GM19238 (cell line): ENCODE data around the gene FIG4.
"Not testable (repeated sequence)": the region's sequence is repeated elsewhere in the genome, so short reads cannot be mapped to it uniquely, and the experiment has no call there.

Experiments used
- DNase-seq: peaks from one replicate; pipeline ENCODE4 v3.0.0; 2011; ENCODE audit warnings: low spot score; ENCODE audit not compliant: insufficient read length

The FIG4 gene

DNA sequence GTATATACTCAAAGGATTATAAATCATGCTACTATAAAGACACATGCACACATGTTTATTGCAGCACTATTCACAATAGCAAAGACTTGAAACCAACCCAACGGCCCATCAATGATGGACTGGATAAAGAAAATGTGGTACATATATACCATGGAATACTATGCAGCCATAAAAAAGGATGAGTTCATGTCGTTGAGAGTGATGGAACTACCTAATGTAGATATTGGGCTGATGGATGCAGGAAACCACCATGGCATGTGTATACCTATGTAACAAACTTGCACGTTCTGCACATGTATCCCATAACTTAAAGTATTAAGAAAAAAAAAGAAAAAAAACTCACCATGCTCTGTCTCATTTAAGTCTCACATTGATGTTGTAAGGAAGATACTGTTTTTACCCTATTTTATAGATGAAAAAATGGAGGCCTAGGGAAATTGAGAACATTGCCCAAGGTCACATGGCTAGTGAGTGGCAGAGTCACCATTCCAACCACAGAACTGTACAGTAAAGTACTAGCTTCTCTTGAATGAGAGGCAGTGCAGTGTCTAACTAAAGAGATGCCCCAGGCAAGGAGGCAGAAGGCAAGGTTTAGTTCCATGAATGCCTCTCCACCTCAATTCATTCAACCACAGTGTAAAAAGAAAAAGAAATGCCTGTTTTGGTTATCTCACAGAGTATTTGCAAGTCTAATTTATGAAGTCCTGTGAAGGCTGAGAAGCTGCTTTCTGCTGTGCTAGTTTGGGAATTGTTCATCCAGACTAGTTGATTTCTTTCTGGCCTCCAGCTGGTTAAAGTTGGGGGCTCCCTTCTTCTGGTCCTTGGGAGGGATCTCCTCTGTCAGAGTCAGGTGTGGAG lies 68.2 kb downstream of the FIG4 start:
- no peak for DNase-seq

DNA sequence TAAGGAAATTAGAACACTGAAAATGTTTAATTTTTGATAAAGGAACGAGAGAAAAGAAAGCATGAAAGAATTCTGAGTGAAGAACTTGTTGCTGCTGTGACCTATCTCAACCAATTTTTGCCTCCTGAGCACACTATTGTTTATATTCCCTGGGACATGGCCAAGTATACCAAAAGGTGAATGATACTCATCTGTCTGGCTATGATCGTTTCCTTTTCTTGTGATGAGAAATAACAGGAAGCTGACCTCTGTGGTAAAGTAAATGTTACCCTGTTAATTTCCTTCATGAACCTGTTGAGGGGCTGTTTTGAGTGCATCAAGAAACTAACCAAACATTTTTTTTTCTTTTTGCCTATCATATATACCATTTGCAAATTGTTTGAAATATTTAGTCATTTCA lies 69.1 kb downstream of the FIG4 start:
- DNase-seq: no peak

DNA sequence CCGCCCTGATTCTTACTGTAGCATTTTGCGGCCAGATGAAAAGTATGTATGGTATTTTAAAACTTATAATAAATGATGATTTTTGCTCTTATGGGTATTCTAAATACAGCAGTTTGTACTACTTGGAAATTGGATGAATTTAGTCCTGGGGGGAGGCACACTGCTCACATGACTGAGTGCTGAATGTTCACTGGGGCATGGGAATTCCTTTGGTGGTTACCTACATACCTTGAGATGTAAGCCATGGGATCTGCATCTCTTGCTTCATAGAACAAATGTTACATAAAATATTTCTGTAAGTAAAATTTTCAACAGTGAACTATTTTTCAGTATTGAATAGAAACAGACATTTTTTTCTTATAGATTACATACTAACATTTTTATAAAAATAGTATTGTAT lies 71.1 kb downstream of the FIG4 start:
- DNase-seq: no peak

DNA sequence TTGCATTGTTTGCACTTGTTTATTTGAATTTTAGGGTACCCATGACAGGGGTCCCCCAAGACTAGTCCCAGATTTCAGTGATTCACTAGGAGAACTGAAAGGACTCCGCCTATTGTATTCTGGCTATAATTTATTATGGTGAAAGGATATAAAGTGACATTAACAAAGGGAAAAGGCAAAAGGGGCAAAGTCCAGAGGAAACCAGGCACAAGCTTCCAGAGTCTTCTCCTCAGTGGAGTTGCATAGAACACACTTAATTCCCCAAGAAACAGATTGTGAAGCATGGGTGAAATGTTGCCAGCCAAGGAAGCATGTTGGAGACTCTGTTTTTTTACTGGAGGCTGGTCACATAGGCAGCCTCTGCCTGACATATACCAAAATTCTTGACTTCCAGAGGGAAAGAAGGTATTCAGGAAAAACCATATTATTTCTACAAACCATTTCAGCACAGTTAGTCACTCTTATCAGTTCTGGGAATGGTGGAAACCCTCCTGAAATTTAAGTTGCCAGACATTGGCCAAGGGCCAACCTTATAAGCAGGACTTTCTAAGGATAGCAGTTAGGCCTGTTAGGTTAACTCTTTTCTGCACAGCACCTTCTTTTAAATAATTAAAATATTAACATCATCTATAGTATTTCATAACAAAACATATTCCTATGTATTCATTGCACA lies 71.8 kb downstream of the FIG4 start:
- no peak for DNase-seq

DNA sequence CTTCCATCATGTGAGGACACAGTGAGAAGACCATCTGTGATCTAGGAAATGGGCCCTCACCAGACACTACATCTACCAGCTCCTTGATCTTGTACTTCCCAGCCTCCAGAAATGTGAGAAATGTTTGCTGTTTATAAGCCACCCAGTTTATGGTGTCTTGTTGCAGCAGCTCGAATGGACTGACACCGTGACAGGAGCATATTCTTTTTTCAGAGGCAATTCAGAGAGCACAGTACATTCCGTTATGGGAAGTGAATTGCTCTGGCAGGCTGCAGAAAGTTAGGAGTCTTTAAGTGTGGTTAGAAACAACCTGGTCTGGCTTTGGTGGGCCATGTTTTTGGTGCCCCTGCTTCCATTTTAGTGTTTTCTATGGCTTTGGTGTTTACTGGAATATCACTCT lies 75.1 kb downstream of the FIG4 start:
- no peak for DNase-seq

DNA sequence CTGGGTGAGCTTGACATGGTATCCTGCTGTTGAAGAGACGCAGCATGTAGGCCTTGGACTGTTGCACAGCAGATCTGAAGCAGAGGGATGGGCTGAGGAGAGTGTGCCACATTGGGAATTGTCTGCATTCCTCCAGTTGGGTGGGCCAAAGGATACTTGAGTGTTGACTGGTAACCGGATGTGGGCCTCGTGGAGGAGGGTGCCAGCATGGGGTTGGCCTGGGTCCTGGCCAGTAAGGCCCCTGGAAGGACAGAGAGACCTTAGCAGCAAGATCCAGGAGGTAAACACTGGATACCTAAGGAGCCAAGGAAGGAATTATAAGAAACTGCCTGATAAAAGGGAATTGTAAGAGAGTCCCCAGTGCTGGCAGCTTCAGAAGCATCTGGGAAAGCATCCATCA lies 76.9 kb downstream of the FIG4 start:
- DNase-seq: no peak

DNA sequence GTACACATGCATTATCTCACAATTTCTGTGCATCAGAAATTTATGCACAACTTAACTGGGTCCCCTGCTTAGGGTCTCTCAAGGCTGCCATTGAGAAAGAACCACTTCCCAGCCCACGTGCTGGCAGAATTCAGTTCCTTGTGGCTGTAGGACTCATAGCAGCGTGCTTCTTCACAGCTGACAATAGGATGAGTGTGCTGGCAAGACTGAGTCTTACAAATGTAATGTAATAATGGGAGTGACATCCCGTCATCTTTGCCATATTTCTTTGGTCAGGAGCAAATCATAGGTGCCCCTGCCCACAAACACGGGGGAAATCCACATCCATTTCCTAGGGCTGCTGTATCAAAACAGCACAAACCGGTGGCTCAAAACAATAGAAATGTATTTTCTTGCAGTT lies 77.4 kb downstream of the FIG4 start:
- no peak for DNase-seq

DNA sequence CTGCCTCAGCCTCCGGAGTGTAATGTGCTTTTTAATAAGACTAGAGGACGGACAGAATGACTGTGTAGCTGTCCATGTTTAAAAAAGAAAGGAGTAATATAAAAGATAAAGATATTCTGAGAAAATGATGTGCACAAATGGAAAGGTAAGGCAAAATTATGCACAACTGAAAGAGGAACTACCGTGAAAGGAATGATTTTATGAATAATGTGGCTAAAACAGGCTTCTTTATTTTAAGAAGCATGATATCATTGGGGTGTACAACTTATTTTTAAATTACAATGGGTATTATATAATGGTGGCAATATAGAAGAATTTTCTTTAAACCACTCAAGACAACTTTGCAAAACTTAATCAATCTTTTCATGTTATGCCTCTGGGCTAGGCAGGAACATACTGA lies 78.1 kb downstream of the FIG4 start:
- DNase-seq: no peak

DNA sequence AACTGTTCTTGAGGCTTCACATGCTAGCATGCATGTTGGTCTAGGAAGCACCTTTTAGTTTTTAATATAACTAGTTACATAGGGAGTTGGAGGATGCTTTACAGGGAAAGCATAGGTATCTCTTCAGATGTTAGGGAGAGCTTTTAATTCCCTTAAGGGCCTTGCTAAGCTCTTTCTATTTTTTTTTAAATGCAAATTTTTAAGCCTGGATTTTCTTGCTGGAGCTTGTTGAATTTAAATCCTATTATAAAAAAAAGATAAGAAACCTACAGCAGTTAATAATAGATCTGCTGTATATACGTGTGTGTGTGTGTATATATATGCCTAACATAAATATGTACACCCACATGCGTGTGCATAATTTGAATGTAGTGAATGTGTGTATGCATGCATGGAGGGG lies 79.0 kb downstream of the FIG4 start:
- no peak for DNase-seq

DNA sequence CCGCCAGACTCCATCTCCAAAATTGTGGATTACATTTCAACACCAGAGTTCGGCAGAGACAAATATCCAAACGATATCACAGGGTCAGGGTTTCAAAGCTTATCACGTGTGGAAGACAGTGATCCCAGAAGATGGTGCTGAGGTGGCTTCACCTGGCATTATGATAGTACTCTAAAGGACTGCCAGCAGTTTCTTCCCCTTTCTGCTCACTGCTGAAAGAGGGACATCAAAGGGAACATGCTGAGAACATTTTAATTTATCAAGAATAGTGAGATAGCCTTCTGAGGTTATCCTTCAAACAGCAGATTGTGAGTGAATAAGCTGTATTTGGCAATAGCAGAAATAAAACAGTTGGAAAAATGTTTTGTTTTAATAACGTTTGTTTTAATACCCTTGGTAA lies 79.7 kb downstream of the FIG4 start:
- DNase-seq: no peak

DNA sequence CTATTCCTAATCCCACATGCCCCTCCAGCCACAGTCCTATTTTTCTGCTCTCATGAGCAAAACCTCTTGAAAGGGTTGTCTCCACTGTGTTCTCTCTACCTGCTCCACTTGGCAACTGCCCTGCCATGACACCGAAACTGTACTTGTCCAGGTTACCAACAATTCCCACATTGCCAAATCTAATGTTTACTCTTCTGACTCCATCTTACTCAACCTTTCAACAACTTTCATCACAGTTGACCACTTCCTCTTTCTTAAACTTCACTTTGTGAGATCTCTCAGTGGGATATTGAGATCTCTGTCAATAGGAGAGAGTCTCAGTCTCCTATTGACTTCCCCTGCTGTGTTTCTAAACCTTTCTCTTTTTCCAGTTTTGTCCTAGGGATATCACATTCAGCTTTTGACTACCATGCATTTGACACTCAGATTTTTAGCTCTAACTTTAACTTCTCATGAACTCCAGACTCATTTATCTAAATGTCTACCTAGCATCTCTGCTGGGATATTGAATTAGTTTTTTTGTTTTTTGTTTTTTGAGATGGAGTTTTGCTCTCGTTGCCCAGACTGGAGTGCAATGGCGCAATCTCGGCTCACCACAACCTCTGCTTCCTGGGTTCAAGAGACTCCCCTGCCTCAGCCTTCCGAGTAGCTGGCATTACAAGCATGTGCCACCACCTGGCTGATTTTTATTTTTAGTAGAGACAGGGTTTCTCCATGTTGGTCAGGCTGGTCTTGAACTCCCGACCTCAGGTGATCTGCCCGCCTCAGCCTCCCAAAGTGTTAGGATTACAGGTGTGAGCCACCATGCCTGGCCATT lies 81.1 kb downstream of the FIG4 start:
- not testable (repeated sequence) for DNase-seq

DNA sequence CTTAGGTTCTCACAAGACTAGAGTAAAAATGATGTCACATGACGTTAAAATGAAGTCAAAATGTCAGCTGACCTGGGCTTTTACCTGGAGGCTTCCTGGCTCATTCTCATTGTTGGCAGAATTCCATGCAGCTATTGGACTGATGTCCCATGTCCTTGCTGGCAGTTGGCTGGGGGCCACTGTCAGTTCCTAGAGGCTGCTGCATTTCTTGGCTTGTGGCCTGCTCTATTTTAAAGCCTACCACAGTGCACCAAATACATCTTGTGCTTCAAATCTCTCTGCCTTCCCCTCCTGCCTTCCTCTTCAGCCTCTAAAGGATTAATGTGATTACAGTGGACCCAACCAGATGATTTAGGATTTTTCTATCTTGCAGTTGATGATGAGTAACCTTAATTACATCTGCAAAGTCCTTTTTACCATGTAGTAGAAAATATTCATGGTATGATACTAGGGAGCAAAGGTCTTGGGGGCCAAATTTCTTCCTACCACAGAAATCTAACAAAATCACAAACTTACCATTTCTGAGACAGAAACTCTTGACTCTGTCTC lies 81.9 kb downstream of the FIG4 start:
- no peak for DNase-seq

DNA sequence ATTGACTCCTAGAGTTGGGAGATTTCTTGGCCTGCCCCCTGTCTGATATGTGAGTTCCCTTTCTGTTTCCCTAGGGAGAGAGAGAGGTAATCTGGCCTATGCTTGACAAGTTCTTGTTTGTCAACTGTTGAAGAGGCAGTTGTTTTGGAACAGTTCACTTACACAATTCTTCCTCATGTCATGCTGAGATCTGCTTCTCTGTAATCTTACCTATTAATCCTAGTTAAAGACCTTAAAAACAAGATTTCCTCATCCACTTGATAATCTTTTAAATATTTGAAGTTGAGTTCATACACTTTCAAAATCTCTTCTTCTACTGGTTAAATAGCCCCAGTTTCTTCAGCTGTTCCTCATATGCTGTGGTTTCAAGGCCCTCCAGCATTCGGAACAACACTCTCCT lies 89.9 kb downstream of the FIG4 start:
- DNase-seq: no peak

DNA sequence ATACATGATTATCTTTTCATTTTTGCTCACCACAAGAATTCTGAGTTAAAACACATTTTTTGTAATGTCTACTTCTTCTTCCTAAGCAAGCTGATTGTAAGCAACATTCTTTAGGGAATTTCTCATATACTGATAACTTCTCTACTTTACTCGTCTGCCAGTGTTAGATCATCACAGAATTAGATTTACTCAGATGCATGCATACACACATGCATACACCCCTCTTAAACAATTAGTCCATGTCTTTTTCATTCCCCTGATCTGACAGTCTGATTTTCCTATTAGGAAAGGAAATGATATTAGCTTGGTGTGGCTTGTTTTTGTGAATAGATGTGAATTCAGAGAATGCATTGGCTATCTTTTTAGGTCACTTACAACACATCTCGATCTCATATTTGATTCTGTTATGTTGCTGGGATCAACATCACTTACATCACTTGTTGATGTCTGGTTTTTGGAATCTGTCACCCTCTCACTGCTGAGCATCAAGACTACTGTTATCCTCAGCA lies 91.4 kb downstream of the FIG4 start:
- no peak for DNase-seq

DNA sequence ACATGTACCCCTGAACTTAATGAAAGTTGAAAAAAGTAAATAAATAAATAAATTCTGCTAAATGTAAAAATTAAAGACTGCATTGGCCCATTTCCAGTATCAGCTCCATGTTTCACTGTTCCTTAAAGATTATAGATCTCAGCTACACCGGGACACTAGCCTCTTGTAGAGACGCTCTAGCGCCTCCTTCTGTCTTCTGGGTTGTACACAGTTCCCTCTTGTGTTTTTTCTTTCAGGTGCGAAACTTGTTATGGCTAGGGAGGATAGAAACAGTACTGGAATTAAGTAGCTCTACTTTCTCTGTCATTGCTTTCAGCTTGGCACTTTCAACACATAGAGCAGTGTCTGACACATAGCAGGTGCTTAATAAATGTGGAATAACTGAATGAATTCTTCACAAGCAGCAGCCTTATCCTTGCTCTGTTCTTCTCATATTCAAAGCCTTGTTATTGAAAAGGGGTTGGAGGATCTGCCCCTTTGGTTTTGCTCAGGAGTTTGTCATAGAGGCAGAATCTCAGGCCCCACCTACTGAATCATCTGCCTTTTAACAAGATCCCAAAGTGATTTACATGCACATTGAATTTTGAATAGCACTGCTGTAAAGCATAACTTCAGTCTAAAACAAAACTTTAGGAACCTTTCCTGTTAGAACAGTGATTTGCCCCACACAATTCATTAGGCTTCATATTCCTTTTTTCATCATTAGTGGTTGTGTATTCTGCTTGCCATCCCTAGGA lies 92.3 kb downstream of the FIG4 start:
- DNase-seq: no peak

DNA sequence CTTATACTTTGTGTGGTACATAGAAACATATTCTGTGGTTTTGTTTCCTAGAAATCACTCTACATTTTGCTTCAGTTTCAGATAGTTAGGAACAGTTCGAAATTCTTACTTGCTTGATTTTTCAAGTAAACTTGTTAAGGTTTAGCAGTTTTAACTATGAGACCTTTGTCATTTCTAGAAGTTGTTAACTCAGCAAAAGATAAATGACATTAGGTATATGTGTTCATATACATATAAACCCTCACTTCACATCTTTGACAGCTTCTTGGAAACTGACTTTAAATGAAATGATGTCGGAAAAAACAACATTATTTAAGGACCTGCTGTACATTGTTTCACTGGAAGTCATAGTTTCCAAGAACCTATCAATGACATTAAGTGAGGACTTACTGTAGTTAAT lies 96.2 kb downstream of the FIG4 start:
- DNase-seq: no peak

DNA sequence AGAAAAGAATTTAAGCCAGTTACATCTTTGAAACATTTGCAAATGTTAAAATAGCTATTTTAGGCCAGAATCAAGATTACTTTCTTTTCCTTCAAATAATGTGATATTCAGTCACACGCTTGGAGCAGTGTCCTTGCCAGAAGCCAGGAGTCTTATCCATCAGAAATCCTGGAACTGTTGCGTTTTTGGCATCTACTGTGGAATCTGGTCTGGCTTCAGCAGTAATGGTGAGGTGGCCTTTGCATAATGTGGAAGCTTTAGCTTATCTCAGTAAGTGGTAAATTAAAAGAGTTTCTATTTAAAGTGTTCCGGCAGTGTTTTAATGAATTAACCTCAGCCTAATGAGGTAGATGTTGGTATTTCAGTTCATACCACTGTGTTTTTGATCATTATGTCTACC lies 97.6 kb downstream of the FIG4 start:
- DNase-seq: no peak

DNA sequence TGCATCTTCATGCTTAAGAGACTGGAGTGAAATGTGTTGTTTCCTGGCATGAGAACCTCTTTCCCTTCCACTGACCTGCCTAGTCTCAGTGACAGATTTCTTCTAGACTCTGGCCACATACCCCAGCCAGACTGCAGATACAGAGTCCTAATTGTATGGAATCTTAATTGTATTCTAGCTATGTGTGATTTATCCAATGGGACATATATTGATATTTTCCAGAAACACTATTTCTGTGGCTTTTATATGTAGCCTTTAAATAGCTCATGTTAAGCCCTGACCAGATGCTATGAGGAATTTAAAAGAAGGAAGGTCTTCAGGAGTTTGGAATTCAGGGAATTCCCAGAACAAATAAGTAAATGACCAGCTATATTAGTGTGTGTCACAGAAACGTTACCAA lies 99.0 kb downstream of the FIG4 start:
- DNase-seq: no peak

DNA sequence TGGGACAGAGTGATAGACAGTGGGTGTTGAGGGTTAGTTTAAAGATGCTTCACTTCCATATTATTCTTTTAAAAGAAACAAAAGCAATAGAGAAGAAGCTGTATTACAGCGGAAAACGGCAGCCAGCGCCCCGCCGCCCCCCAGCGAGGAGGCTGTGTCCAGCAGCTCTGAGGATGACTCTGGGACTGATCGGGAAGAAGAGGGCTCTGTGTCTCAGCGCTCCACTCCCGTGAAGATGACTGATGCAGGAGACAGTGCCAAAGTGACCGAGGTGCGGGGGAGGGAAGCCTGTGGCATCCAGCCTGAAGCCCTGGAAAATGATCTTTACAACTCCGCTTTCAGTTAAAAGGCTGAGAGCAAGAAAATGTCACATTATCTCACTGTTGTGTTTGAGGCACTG lies 100.2 kb downstream of the FIG4 start:
- no peak for DNase-seq

DNA sequence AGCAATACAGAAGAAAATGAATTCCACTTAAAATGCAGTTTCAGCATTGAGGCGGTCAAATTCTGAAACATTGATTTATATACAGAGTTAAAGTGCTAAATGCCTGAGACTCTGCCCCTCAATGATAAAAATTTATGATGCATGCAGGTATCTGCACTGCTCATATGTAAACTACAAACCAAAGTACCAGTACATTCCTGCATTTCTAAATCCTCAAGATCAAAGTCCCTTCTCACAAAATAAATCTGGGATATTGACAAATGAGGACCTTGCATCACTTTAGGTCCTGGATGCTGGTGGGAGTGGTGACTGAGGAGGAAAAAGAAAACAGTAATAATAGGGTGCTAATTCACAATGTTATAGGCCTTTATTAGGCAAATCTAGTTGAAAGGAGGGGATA lies 101.9 kb downstream of the FIG4 start:
- no peak for DNase-seq

DNA sequence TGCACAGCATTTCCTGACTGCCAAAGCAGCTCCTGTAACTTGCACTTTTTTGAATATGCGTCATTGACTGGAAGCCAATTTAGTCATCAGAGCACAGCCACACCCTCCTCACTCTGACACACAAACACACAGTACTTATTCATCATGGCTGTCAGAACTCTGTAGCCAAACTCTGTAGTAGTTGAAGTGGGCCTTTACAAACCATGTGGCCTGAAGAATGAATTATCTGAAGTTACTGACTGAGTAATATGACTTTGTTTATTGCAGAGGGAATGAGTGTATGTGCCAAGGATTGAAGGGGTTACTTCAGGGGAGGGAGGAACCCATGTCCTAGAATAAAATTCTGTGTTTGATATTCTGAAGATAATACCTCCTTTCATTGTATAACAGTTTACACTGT lies 102.7 kb downstream of the FIG4 start:
- DNase-seq: no peak
